HG03575 (cell line): Measurements from ENCODE around the gene GBF1.
A peak's percentile ranks its signal among the peaks of the same experiment; 100 is the strongest.
"Not testable (repeated sequence)": the region's sequence is repeated elsewhere in the genome, so short reads cannot be mapped to it uniquely, and the experiment has no call there.

ENCODE experiments used
- ATAC-seq: cut with Tn5 transposase; IDR thresholded peaks from one replicate; pipeline ENCODE4 v1.9.1; 2021; ENCODE audit not compliant: unreplicated experiment, insufficient number of reproducible peaks, low FRiP score; ENCODE audit errors: extremely low read depth

The GBF1 gene

GRCh38 chr10:102245082-102245931 lies at the start of gene GBF1:
TSS of gene GBF1 (plus strand) at chr10:102245532. CDS start at chr10:102258939, 13,407 bp downstream.
- ATAC-seq: peak; percentile 77

- no peak for ATAC-seq
Measured at GRCh38 chr10:102196893-102197292, 48.4 kb upstream of the GBF1 start.

- no peak for ATAC-seq
Measured at GRCh38 chr10:102198027-102198426, 47.3 kb upstream of the GBF1 start.

- ATAC-seq: no peak
Measured at GRCh38 chr10:102200751-102201640, 44.3 kb upstream of the GBF1 start.

GRCh38 chr10:102202386-102202785 lies 42.9 kb upstream of the GBF1 start:
- no peak for ATAC-seq

- no peak for ATAC-seq
Measured at GRCh38 chr10:102208311-102209035, 36.9 kb upstream of the GBF1 start.

GRCh38 chr10:102211615-102212299 lies 33.6 kb upstream of the GBF1 start:
- ATAC-seq: no peak

GRCh38 chr10:102213599-102213998 lies 31.7 kb upstream of the GBF1 start:
- ATAC-seq: not testable (repeated sequence)

GRCh38 chr10:102219370-102219769 lies 26.0 kb upstream of the GBF1 start:
- ATAC-seq: no peak

- no peak for ATAC-seq
Measured at GRCh38 chr10:102220612-102221011, 24.7 kb upstream of the GBF1 start.

- no peak for ATAC-seq
Measured at GRCh38 chr10:102222797-102223196, 22.5 kb upstream of the GBF1 start.

- ATAC-seq: peak; percentile 47
Measured at GRCh38 chr10:102225646-102226541, 19.4 kb upstream of the GBF1 start, which contains the start of gene ELOVL3. TSS of gene ELOVL3 (plus strand) at chr10:102226299. CDS start at chr10:102226549, 250 bp downstream.

GRCh38 chr10:102226542-102226870 lies 18.8 kb upstream of the GBF1 start:
- ATAC-seq: no peak

- no peak for ATAC-seq
Measured at GRCh38 chr10:102227050-102227449, 18.3 kb upstream of the GBF1 start.

- ATAC-seq: no peak
Measured at GRCh38 chr10:102229810-102230263, 15.5 kb upstream of the GBF1 start.

GRCh38 chr10:102230264-102230860 lies 15.0 kb upstream of the GBF1 start:
- no peak for ATAC-seq

GRCh38 chr10:102230861-102231356 lies 14.4 kb upstream of the GBF1 start:
- ATAC-seq: no peak
